Caco-2 (cell line): Measurements from ENCODE around the gene KRTAP6-1. TPM values are rescaled to one million over a fixed set of nuclear protein-coding genes. Genes with fewer than 3 reads are reported as not detected.

Experiments
- BruUV-seq: library from RNA; stranded (reverse); fragments of 400-500 nt; replicated peaks from 2 replicates; lab custom pipeline; 2021; lab: Mats Ljungman, UMichigan
- CTCF ChIA-PET: fragments of 300-600 bp; sonication (Branson Sonifier 250); formaldehyde crosslinking; loops from one replicate; lab custom pipeline; 2022; ENCODE audit warnings: antibody characterized with exemption; lab: Charles Lee
- POLR2A ChIA-PET: fragments of 300-600 bp; sonication (Branson Sonifier 250); formaldehyde crosslinking; loops from one replicate; lab custom pipeline; 2022; ENCODE audit warnings: antibody characterized with exemption; lab: Charles Lee
- DNase-seq, 2 experiments: peaks; one replicate each; pipeline versions ENCODE4 v3.0.0 to v3.0.0-alpha.2; 2020 to 2022
- H3K27me3 ChIP-seq: replicated peaks from 2 replicates; pipeline ENCODE4 v1.6.0; 2011; ENCODE audit warnings: low read length; ENCODE audit not compliant: control insufficient read depth, insufficient read depth
- H3K36me3 ChIP-seq: 2 replicates; pipeline ENCODE4 v1.5.1; 2011; ENCODE audit warnings: low read length; ENCODE audit not compliant: control insufficient read depth, insufficient read depth
- H3K4me1 ChIP-seq: fragments of 250-450 bp; sonication (Bioruptor Pico); 2 replicates; pipeline ENCODE4 v1.5.1; 2020; ENCODE audit warnings: mild to moderate bottlenecking
- H3K4me3 ChIP-seq: 2 replicates; pipeline ENCODE4 v1.5.1; 2011; ENCODE audit warnings: low read depth, mild to moderate bottlenecking, control low read depth, low read length
- H3K9me3 ChIP-seq: fragments of 250-450 bp; sonication (Bioruptor Pico); 2 replicates; pipeline ENCODE4 v1.5.1; 2020; ENCODE audit warnings: mild to moderate bottlenecking, moderate library complexity
- H3K27ac Mint-ChIP-seq: one replicate; pipeline ENCODE4 v1.8.0; 2022; ENCODE audit warnings: mixed read lengths; ENCODE audit not compliant: unreplicated experiment
- H3K27me3 Mint-ChIP-seq: one replicate; pipeline ENCODE4 v1.8.0; 2022; ENCODE audit warnings: mixed read lengths; ENCODE audit not compliant: insufficient read depth, unreplicated experiment
- H3K36me3 Mint-ChIP-seq: one replicate; pipeline ENCODE4 v1.8.0; 2022; ENCODE audit warnings: mild to moderate bottlenecking, mixed read lengths; ENCODE audit not compliant: insufficient read depth, unreplicated experiment
- H3K4me1 Mint-ChIP-seq: one replicate; pipeline ENCODE4 v1.8.0; 2022; ENCODE audit warnings: low read depth, mixed read lengths; ENCODE audit not compliant: unreplicated experiment
- H3K4me3 Mint-ChIP-seq: one replicate; pipeline ENCODE4 v1.8.0; 2022; ENCODE audit warnings: mild to moderate bottlenecking, moderate library complexity, mixed read lengths; ENCODE audit not compliant: unreplicated experiment
- H3K9me3 Mint-ChIP-seq: one replicate; pipeline ENCODE4 v1.8.0; 2022; ENCODE audit warnings: mixed read lengths; ENCODE audit not compliant: unreplicated experiment
- CTCF ChIP-seq, 2 experiments: fragments of 200-600 bp in 1 of 2; IDR thresholded peaks; 1 replicate in 1 of 2; 2 replicates in 1 of 2; pipeline versions ENCODE4 v1.5.1 to v1.8.0; 2011 to 2022; ENCODE audit warnings: antibody characterized with exemption in 1 of 2, control low read depth in 1 of 2, inconsistent platforms in 1 of 2, low read depth in 1 of 2, low read length in 1 of 2, mild to moderate bottlenecking in 1 of 2, moderate library complexity in 1 of 2; ENCODE audit not compliant: insufficient read depth in 1 of 2, severe bottlenecking in 1 of 2, unreplicated experiment in 1 of 2
- intact Hi-C: fragments of 100-400 bp; cut with micrococcal nuclease; formaldehyde crosslinking; loops from one replicate; pipeline ENCODE4 v1.10.0; 2022; ENCODE audit not compliant: unreplicated experiment
- total RNA-seq: library from RNA; stranded (reverse); gene quantifications from 2 replicates; pipeline ENCODE4 v1.2.3, GENCODE V29; 2022

Gene KRTAP6-1
- total RNA-seq, 1 experiment from 2014 or later = not detected

GRCh38 chr21:30592140-30592539 is 21.6 kb downstream of the KRTAP6-1 start, which contains the start of gene KRTAP6-3:
TSS of gene KRTAP6-3 (plus strand) at chr21:30592440. CDS start at chr21:30592446, 6 bp downstream.
- no peaks in the 10 kb centered on the region for H3K36me3 Mint-ChIP-seq
- DNase-seq = no peak
- ChIA-PET CTCF (no interaction called here), POLR2A (no interaction called here)
- no peak within 1 kb of the TSS for H3K4me3 Mint-ChIP-seq
- no peak for TF ChIP-seq CTCF (IDR thresholded peaks at IDR 0.05; ENCODE audit: insufficient read depth in 1 of 2, low read depth in 1 of 2, low read length in 1 of 2, severe bottlenecking in 1 of 2, unreplicated experiment in 1 of 2)
- Histone ChIP-seq H3K36me3 (no peaks in the 10 kb centered on the region), H3K4me1 (no peaks in the 10 kb centered on the region), H3K27me3 (no peaks in the 10 kb centered on the region), H3K9me3 (no peaks in the 10 kb centered on the region), H3K4me3 (no peak within 1 kb of the TSS)
- no peaks in the 10 kb centered on the region for H3K4me1 Mint-ChIP-seq
- intact Hi-C loops = no loop called here
- H3K9me3 Mint-ChIP-seq = no peaks in the 10 kb centered on the region
- no peak within 1 kb of the TSS for H3K27ac Mint-ChIP-seq
- peaks cover 4% of the 10 kb centered on the region for H3K27me3 Mint-ChIP-seq
- BruUV-seq = no TSS peak

GRCh38 chr21:30590297-30590696 is 23.4 kb downstream of the KRTAP6-1 start, which contains the start of gene KRTAP22-2:
TSS of gene KRTAP22-2 (minus strand) at chr21:30590397.
- Mint-ChIP-seq H3K9me3 (no peaks in the 10 kb centered on the region), H3K27me3 (peaks cover 4% of the 10 kb centered on the region), H3K27ac (no peak within 1 kb of the TSS), H3K4me3 (no peak within 1 kb of the TSS), H3K4me1 (no peaks in the 10 kb centered on the region), H3K36me3 (no peaks in the 10 kb centered on the region)
- BruUV-seq = no TSS peak
- H3K36me3 ChIP-seq = no peaks in the 10 kb centered on the region
- TF ChIP-seq CTCF (IDR thresholded peaks at IDR 0.05; ENCODE audit: insufficient read depth in 1 of 2, low read depth in 1 of 2, low read length in 1 of 2, severe bottlenecking in 1 of 2, unreplicated experiment in 1 of 2) = no peak
- H3K4me3 ChIP-seq = no peak within 1 kb of the TSS
- no peaks in the 10 kb centered on the region for H3K9me3 ChIP-seq
- intact Hi-C loops = no loop called here
- H3K27me3 ChIP-seq = no peaks in the 10 kb centered on the region
- DNase-seq = no peak
- ChIA-PET POLR2A (no interaction called here), CTCF (no interaction called here)
- H3K4me1 ChIP-seq = no peaks in the 10 kb centered on the region

GRCh38 chr21:30582870-30583269 is 30.9 kb downstream of the KRTAP6-1 start:
- H3K36me3 Mint-ChIP-seq = no peaks in the 10 kb centered on the region
- Histone ChIP-seq H3K9me3 (no peaks in the 10 kb centered on the region), H3K36me3 (no peaks in the 10 kb centered on the region), H3K4me3 (no peak overlapping the region), H3K4me1 (no peaks in the 10 kb centered on the region), H3K27me3 (no peaks in the 10 kb centered on the region)
- no peak for DNase-seq
- H3K27ac Mint-ChIP-seq = no peak overlapping the region
- H3K4me1 Mint-ChIP-seq = no peaks in the 10 kb centered on the region
- CTCF ChIA-PET = no interaction called here
- no TSS peak for BruUV-seq
- POLR2A ChIA-PET = no interaction called here
- no peak overlapping the region for H3K4me3 Mint-ChIP-seq
- intact Hi-C loops = no loop called here
- no peaks in the 10 kb centered on the region for H3K9me3 Mint-ChIP-seq
- TF ChIP-seq CTCF (IDR thresholded peaks at IDR 0.05; ENCODE audit: insufficient read depth in 1 of 2, low read depth in 1 of 2, low read length in 1 of 2, severe bottlenecking in 1 of 2, unreplicated experiment in 1 of 2) = no peak
- peaks cover 2% of the 10 kb centered on the region for H3K27me3 Mint-ChIP-seq
